Lung microvascular endothelial cell (primary cell): ENCODE results near the gene CLDND2. TPM values are rescaled to one million over a fixed set of nuclear protein-coding genes. Genes with fewer than 3 reads are reported as not detected.
A peak's percentile ranks its signal among the peaks of the same experiment; 100 is the strongest.

Experiments
- DNase-seq, 2 donors: peaks; one replicate each; pipeline versions ENCODE4 v3.0.0 to v3.0.0-alpha.2; 2010; ENCODE audit warnings: low read depth in 2 of 2
- total RNA-seq: library from RNA; depleted of rRNA; stranded (reverse); fragments of >200 nt; gene quantifications from 2 replicates; pipeline ENCODE4 v1.2.1, GENCODE V29; 2014

CLDND2 gene
- total RNA-seq, 1 donor from 2014 or later, result not detected

GRCh38 chr19:51354742-51355148 lies 14.1 kb downstream of the CLDND2 start:
- DNase-seq, result no peak

- no peak for DNase-seq
Observed at GRCh38 chr19:51354103-51354741, 14.6 kb downstream of the CLDND2 start.

GRCh38 chr19:51352783-51353360 lies 15.9 kb downstream of the CLDND2 start:
- no peak for DNase-seq

- DNase-seq, result no peak
Observed at GRCh38 chr19:51351266-51351990, 17.4 kb downstream of the CLDND2 start.

GRCh38 chr19:51347209-51347928 lies 21.4 kb downstream of the CLDND2 start:
- DNase-seq, result no peak

GRCh38 chr19:51346742-51347141 lies 22.1 kb downstream of the CLDND2 start:
- no peak for DNase-seq

- no peak for DNase-seq
Observed at GRCh38 chr19:51345076-51345620, 23.7 kb downstream of the CLDND2 start.

- no peak for DNase-seq
Observed at GRCh38 chr19:51342631-51343569, 25.9 kb downstream of the CLDND2 start.

- no peak for DNase-seq
Observed at GRCh38 chr19:51341976-51342580, 26.7 kb downstream of the CLDND2 start, which contains the start of gene VSIG10L. Gene VSIG10L (minus strand): TSS chr19:51342139. CDS start chr19:51342124, 15 bp downstream.

GRCh38 chr19:51341066-51341465 lies 27.7 kb downstream of the CLDND2 start:
- no peak for DNase-seq

GRCh38 chr19:51339687-51340656 lies 28.8 kb downstream of the CLDND2 start:
- peak; percentile 96 to 98 for DNase-seq

GRCh38 chr19:51339313-51339686 lies 29.5 kb downstream of the CLDND2 start:
- DNase-seq, result no peak

GRCh38 chr19:51338563-51339312 lies 30.1 kb downstream of the CLDND2 start:
- DNase-seq, result peak; percentile 74 to 86

GRCh38 chr19:51337861-51338562 lies 30.8 kb downstream of the CLDND2 start:
- DNase-seq, result no peak

GRCh38 chr19:51337141-51337860 lies 31.5 kb downstream of the CLDND2 start:
- no peak for DNase-seq

- DNase-seq, result peak in 1 of 2 donors; percentile 28
Observed at GRCh38 chr19:51333836-51334460, 34.9 kb downstream of the CLDND2 start.
